ENCODE measurements around the gene TMEM38A.
"Not testable (repeated sequence)": the region's sequence is repeated elsewhere in the genome, so short reads cannot be mapped to it uniquely, and the experiment has no call there.

The TMEM38A gene

DNA sequence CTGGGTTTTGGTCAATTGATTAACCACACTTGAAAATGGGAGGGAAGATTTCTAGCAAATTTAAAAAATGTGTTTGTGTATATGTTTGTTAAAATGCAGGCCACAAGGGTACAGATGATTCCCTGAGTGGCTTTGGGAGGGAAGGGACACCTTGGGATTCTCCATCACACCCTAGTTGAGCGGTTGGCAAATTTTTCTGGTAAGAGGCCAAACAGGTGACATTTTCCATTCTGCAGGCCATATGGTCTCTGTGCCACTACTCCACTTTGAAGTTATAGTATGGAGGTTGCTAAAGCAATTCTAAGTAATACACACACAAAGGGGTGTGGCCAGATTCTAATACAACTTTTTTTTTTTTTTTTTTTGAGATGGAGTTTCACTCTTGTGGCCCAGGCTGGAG, 20.0 kb upstream of the TMEM38A start:
- no peak for DNase-seq

- DNase-seq, result no peak
These were observed 19.2 kb upstream of the TMEM38A start for GRCh38 chr19:16641695-16642094.

- DNase-seq, result no peak
These were observed 15.8 kb upstream of the TMEM38A start for GRCh38 chr19:16645140-16645539.

- no peak for DNase-seq
These were observed 11.2 kb upstream of the TMEM38A start for GRCh38 chr19:16649734-16650133.

GRCh38 chr19:16650821-16651220, 10.1 kb upstream of the TMEM38A start:
- DNase-seq, result no peak

DNA sequence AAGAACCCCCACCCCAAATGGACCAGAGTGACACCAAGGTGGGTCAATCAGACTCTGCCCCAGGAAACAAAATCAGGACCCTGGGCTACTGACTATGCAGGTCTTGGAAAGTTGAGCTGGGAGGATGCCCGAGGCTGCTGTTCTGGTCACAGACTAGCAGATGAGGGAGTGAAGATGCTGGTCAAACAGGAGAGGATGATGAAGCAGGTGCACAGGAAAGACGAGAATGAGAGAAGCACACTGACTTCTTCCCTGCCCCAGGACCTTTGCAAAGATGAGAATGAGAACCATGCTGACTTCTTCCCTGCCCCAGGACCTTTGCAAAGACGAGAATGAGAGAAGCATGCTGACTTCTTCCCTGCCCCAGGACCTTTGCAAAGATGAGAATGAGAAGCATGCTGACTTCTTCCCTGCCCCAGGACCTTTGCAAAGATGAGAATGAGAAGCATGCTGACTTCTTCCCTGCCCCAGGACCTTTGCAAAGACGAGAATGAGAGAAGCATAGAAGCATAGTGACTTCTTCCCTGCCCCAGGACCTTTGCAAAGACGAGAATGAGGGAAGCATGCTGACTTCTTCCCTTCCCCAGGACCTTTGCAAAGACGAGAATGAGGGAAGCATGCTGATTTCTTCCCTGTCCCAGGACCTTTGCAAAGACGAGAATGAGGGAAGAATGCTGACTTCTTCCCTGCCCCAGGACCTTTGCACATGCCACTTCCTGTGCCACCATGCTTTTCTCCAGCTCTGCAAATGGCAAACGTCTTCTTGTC, 9.3 kb upstream of the TMEM38A start:
- not testable (repeated sequence) for DNase-seq

GRCh38 chr19:16652854-16653253, 8.1 kb upstream of the TMEM38A start:
- no peak for DNase-seq

DNA sequence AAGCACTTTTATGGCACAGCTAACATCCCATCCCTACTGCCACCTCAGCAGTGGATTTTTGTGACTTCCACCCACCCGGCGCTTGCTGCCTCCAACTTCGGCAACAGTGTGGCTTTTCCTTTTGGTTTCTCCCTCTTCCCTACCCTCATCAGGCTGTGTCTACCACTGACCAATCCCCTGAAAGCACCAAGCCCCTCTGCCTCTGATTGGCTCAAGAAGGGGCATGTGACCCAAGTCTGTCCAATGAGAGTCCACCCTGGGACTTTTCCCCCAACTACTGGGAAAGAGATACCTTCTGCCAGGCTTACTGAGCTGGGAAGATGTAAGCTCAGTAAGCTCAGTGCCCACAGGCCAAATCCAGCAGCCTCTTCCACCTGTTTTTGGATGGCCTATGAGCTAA, 6.8 kb upstream of the TMEM38A start:
- DNase-seq, result no peak

- DNase-seq, result no peak
These were observed 6.3 kb upstream of the TMEM38A start for GRCh38 chr19:16654627-16655026.

GRCh38 chr19:16655727-16656126, 5.2 kb upstream of the TMEM38A start:
- DNase-seq, result no peak

- no peak for DNase-seq
These were observed 3.6 kb upstream of the TMEM38A start for GRCh38 chr19:16657384-16657783.

DNA sequence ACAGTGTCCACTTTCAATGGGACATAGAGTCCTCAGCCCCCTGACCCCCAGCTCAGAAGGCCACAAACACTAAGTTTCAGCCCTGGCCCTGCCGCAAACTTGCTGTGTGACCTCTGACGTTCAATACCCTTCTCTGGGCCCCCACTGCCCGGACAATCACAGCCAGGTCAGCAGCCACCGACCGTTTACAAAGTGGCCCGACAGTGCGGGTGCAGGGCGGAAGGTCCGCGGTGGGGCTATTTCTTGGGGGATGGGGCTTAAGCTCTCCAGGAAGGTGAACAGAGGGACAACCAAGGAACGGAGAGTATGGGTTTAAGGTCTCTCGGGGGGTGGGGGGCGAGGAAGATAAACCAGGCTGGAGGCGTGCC, 1.5 kb upstream of the TMEM38A start:
- DNase-seq, result no peak

DNA sequence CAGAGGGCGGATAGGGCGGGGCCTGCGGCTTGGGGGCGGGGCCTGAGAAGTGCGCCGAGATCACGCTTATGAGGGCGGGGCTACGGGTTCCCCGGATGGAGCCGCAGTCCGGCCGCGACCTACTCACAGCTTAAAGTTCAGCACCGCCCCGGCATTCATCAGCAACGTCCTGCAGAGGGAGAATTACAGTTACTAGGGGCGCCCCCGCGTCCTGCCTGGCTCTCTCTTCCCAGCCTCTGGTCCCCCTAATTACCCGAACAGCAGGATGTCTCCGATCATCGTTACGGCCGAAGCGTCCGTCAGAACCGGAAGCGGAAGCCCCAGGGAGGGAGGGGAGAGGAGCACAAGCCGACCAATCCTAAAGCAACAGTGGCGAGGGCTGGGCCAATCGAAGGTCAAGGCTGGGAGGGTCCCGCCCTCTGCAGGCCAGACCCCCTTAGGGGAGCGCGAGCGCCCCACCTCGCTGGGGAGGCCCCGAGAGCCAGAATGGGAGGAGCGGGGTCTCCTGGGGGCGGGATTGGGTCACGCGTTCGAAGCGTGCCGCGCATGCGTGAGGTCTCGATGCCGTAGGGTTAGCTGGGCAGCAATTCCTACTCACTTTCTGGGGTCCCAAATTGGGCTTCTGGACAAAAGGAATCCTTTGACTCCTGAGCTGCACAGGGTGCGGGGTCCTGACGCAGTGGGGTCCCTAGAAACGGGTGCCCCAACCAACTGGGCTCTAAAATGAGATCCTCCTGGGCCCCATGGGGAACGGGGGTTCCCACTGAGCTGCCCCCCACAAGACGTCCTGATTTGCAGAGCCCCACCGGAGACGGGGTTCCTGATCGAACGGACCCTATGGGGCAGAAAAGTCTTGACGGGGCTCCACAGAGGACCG, 869 bp upstream of the TMEM38A start, which contains the start of gene SMIM7:
TSS of gene SMIM7 (minus strand) at position 313 of the 877 bp plus-strand sequence. CDS start at position 279, 34 bp downstream.
- DNase-seq, result peak; percentile 99

DNA sequence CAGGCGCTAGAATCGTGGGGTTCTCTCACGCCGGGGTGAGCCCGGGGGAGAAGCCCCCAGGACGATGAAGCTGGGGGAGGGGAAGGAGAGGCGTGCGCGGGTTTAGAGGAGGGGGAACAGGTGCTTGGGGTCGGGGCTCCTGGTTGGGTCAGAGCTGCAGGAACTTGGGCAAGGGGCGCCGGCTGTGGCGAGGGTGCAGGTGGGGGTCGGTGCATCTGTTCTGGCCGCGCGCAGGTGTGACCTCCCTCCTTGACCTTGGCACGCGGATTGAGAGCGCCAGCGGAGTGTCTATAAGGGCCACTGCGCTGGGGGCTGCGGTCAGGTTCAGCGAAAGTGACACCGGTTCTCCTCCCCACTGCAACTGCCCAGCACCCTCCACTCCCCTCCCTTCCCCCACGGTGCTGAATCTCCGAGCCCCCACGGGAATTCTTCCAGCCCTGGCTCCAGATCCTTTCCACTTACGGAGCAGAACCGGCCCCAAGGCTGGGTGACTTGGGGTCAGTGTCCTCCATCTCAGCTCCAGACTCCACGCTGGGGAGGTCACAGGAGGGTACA, 618 bp downstream of the TMEM38A start:
- no peak for DNase-seq

DNA sequence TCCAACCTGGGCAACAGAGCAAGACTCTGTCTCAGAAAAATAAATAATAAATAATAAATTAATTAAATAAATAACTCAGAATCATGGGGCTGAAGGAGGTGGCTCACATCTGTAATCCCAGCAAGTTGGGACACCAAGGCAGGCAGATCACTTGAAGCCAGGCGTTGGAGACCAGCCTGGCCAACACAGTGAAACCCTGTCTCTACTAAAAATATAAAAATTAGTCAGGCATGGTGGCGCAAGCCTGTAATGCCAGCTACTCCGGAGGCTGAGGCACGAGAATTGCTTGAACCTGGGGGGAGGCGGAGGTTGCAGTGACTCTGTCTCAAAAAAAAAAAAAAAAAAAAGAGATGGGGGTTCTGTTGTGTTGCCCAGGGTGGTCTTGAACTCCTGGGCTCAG, 7.2 kb downstream of the TMEM38A start:
- no peak for DNase-seq

DNA sequence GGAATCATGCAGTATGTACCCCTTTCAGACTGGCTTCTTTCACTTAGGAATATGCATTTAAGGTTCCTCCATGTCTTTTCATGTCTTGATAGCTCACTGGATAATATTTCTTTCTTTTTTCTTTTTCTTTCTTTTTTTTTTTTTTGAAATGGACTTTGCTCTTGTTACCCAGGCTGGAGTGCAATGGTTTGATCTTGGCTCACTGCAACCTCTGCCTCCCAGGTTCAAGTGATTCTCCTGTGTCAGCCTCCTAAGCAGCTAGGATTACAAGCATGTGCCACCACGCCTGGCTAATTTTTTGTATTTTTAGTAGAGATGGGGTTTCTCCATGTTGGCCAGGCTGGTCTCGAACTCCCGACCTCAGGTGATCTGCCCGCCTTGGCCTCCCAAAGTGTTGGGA, 7.8 kb downstream of the TMEM38A start:
- DNase-seq, result not testable (repeated sequence)

DNA sequence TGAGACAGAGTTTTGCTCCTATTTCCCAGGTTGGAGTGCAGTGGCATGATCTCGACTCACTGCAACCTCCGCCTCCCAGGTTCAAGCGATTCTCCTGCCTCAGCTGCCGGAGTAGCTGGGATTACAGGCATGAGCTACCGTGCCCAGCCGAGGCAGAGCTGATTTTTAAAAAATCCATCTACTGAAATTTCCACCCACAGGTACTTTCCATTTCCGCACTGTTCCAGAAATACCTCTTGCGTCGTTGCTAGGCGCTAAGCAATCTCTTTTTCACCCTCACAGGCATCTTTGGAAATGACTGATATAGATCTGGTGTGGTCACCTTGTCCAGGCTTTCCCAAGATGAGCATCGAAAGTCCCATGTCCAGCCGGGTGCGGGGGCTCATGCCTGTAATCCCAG, 9.4 kb downstream of the TMEM38A start:
- no peak for DNase-seq

- no peak for DNase-seq
These were observed 10.8 kb downstream of the TMEM38A start for GRCh38 chr19:16671652-16672274.

GRCh38 chr19:16673231-16673630, 12.3 kb downstream of the TMEM38A start:
- DNase-seq, result no peak

DNA sequence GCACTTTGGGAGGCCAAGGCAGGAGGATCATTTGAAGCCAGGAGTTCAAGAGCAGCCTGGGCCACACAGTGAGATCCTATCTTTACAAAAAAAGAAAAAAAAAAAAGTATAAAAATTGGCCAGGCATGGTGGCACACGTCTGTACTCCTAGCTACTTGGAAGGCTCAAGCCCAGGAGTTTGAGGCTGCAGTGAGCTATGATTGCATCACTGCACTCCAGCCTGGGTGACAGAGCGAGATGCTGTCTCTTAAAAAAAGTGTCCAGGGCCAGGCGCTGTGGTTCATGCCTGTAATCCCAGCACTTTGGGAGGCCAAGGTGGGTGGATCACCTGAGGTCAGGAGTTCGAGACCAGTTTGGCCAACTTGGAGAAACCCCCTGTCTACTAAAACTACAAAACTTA, 12.9 kb downstream of the TMEM38A start:
- DNase-seq, result not testable (repeated sequence)

GRCh38 chr19:16676101-16676798, 15.3 kb downstream of the TMEM38A start:
- no peak for DNase-seq

GRCh38 chr19:16677055-16677454, 16.1 kb downstream of the TMEM38A start:
- no peak for DNase-seq

- no peak for DNase-seq
These were observed 17.6 kb downstream of the TMEM38A start for GRCh38 chr19:16678498-16678897.
